ENCODE measurements around the gene CPNE1.
A peak's percentile ranks its signal among the peaks of the same experiment; 100 is the strongest.

CPNE1 gene

DNA sequence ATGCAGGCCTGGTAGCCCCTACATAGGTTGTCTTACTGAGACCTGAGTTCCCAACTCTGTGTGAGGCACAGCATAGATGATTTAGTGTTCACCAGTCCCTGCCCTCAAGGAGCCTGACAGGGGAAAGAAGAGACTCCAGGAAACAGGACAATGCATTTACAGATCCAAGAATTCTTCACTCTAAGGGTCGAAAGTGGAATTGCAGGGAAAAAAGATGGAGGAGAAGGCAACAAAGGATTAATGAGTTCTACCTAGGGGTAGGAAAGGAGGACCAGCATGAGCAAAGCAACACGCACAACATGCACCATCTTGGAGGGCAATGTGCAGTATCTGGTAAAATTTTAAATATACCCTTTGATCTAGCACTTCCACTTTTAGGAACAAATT lies 43.1 kb downstream of the CPNE1 start:
- Histone ChIP-seq H3K36me3 (ENCODE audit: control insufficient read depth, insufficient read depth, low read length) (peaks cover 15% of the 10 kb centered on the region), H3K27me3 (replicated peaks; ENCODE audit: control insufficient read depth, insufficient read depth, low read length, poor library complexity, severe bottlenecking) (no peaks in the 10 kb centered on the region), H3K9me3 (ENCODE audit: control insufficient read depth, low read length) (no peaks in the 10 kb centered on the region), H3K4me3 (ENCODE audit: insufficient read depth, low read depth, low read length, poor library complexity, severe bottlenecking) (no peak overlapping the region), H3K4me1 (ENCODE audit: control insufficient read depth, insufficient read depth, low read length, poor library complexity, severe bottlenecking) (peaks cover 30% of the 10 kb centered on the region), H3K27ac (ENCODE audit: insufficient read depth, low read length, poor library complexity, severe bottlenecking) (no peak overlapping the region)
- DNase-seq, result no peak

DNA sequence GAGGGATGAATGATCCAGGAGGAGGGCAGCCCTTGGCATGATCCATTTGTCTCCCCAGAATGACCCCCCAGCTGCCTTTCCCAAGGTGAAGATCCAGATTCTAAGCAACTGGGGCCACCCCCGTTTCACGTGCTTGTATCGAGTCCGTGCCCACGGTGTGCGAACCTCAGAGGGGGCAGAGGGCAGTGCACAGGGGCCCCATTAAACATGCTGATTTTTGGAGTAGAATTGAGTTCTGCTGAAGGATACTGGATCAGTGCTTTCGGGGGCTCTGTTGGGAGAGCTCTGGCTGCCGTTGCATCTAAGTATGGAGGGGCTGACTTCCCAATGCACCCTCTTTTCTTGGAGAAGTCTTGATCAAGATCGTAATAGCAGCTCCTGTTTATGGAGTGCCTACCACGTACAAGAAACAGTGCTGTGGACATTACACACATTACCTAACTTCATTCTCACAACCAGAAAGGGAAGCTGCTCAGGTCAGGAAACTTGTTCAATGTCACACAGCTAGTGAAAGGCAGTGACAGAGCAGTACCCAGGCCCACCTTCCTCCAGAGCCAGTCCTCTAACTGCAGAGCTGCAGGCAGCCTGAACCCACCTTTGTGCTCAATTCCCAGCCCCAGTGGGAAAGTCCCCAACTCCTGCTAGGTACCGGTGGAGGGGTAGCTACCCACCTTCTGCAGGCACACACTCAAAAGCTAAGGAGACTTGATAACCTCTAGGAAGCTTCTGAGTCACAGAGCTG lies 43.7 kb downstream of the CPNE1 start:
- Histone ChIP-seq H3K4me1 (ENCODE audit: control insufficient read depth, insufficient read depth, low read length, poor library complexity, severe bottlenecking) (peaks cover 31% of the 10 kb centered on the region), H3K9me3 (ENCODE audit: control insufficient read depth, low read length) (no peaks in the 10 kb centered on the region), H3K36me3 (ENCODE audit: control insufficient read depth, insufficient read depth, low read length) (peaks cover 9% of the 10 kb centered on the region), H3K27ac (ENCODE audit: insufficient read depth, low read length, poor library complexity, severe bottlenecking) (no peak overlapping the region), H3K27me3 (replicated peaks; ENCODE audit: control insufficient read depth, insufficient read depth, low read length, poor library complexity, severe bottlenecking) (no peaks in the 10 kb centered on the region), H3K4me3 (ENCODE audit: insufficient read depth, low read depth, low read length, poor library complexity, severe bottlenecking) (no peak overlapping the region)
- no peak for DNase-seq

DNA sequence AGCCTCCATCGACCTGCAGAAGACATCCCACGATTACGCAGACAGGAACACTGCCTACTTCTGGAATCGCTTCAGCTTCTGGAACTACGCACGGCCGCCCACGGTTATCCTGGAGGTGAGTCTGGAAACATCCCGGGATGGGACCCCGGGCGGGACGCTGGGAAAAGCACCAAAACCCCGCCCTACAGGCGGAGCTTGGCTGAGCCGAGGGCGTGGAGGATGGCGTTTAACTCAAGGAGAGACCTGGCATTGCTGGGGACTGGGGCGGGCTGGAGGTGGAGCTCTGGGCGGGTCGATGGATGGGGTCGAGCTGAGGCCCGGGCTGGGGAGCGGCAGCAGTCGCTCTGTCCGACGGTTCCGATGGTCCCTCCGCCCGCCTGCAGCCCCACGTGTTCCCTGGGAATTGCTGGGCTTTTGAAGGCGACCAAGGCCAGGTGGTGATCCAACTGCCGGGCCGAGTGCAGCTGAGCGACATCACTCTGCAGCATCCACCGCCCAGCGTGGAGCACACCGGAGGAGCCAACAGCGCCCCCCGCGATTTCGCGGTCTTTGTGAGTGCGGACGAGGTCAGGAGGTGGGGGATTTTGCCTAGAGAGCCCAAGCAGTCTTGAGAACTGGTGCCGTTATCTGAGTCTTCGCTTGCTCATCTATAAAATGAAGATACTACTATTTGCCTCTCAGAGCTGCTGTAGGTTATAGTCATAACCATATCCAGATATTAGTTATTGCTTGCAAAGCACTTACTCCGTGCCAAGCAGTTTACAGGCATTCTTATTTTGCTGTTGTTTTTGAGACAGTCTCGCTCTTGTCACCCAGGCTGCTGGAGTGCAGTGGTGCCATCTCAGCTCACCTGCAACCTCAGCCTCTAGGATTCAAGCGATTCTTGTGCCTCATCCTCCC lies 45.3 kb downstream of the CPNE1 start:
- Histone ChIP-seq H3K4me1 (ENCODE audit: control insufficient read depth, insufficient read depth, low read length, poor library complexity, severe bottlenecking) (peaks cover 38% of the 10 kb centered on the region), H3K27ac (ENCODE audit: insufficient read depth, low read length, poor library complexity, severe bottlenecking) (peak overlapping the region; percentile 55), H3K27me3 (replicated peaks; ENCODE audit: control insufficient read depth, insufficient read depth, low read length, poor library complexity, severe bottlenecking) (no peaks in the 10 kb centered on the region), H3K36me3 (ENCODE audit: control insufficient read depth, insufficient read depth, low read length) (no peaks in the 10 kb centered on the region), H3K4me3 (ENCODE audit: insufficient read depth, low read depth, low read length, poor library complexity, severe bottlenecking) (peak overlapping the region; percentile 62), H3K9me3 (ENCODE audit: control insufficient read depth, low read length) (no peaks in the 10 kb centered on the region)
- peak; percentile 53 to 63 (median 59) for DNase-seq

DNA sequence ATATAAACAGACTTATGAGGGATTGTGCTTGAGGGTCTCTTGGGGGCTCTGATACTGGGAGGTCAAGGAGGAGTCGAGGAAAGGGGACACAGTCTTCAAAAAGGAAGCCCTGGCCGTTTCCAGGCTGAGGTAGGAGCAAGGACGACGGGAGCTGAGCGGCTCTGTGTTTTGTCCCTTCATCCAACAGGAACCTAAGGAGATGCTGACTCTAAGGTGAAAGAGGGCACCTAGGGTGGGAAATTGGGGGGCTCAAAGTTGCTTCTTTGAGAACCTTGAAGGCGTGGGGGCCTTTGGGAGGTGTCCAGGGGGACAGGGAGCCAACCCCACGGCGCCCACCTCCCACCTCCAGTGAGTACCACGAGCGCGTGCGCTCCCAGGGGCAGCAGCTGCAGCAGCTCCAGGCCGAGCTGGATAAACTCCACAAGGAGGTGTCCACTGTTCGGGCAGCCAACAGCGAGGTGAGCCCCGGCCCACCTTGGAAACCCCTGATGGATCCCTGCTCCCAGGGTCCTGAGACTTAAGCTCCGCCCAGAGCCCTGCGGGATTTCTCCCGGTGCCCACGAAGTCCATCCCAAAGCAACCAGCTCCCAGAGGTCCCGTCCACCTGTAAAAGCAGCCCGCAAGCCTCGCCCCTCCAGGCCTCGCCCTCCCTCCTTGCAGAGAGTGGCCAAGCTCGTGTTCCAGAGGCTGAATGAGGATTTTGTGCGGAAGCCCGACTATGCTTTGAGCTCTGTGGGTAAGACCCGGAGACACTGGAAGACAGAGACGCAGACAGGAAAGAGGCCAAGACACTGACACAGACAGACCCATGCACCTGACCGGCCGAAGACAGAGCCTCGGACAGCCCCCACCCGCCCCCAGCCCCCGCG lies 46.2 kb downstream of the CPNE1 start:
- Histone ChIP-seq H3K4me3 (ENCODE audit: insufficient read depth, low read depth, low read length, poor library complexity, severe bottlenecking) (peak overlapping the region; percentile 42), H3K4me1 (ENCODE audit: control insufficient read depth, insufficient read depth, low read length, poor library complexity, severe bottlenecking) (peaks cover 38% of the 10 kb centered on the region), H3K36me3 (ENCODE audit: control insufficient read depth, insufficient read depth, low read length) (no peaks in the 10 kb centered on the region), H3K27ac (ENCODE audit: insufficient read depth, low read length, poor library complexity, severe bottlenecking) (no peak overlapping the region), H3K9me3 (ENCODE audit: control insufficient read depth, low read length) (no peaks in the 10 kb centered on the region), H3K27me3 (replicated peaks; ENCODE audit: control insufficient read depth, insufficient read depth, low read length, poor library complexity, severe bottlenecking) (no peaks in the 10 kb centered on the region)
- DNase-seq, result no peak

DNA sequence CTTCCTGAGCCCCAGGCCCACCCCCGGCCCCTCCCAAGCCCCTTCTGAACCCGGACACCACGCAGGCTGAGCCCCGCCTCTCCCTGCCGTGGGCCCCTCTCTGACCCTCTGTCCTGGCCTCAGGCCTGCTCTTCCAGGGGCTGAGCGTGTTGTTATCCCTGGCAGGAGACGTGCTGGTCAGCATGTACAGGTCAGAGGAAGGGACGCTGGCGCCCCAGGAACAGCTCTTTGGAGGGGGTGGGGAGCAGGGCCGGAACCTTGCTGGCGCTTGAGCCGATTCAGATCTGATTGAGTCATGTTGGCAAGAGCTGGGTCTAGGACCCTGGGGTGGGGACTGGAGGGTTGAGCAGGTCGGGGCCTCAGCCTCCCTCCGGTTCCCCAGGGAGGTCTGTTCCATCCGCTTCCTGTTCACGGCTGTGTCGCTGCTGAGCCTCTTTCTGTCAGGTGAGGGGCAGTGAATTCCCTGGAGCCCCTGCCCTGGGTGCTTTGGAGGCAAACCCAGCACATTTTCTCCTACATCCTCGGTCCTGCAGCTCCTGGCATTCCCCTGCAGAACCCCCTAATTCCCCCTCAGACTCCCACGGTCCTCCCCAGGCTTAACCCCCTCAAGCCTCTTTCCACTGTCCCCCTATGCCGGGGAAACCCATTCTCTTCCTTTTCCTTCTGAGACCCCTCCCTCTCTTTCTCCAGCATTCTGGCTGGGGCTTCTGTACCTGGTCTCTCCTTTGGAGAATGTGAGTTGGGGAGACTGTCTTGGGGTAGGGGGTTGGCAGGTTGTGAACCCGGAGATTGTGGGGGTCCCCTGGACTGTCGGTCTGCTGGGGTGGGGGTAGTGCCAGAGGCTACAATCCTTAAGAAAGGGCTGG lies 47.1 kb downstream of the CPNE1 start:
- Histone ChIP-seq H3K4me1 (ENCODE audit: control insufficient read depth, insufficient read depth, low read length, poor library complexity, severe bottlenecking) (peaks cover 38% of the 10 kb centered on the region), H3K36me3 (ENCODE audit: control insufficient read depth, insufficient read depth, low read length) (no peaks in the 10 kb centered on the region), H3K4me3 (ENCODE audit: insufficient read depth, low read depth, low read length, poor library complexity, severe bottlenecking) (peak overlapping the region; percentile 44), H3K27ac (ENCODE audit: insufficient read depth, low read length, poor library complexity, severe bottlenecking) (no peak overlapping the region), H3K27me3 (replicated peaks; ENCODE audit: control insufficient read depth, insufficient read depth, low read length, poor library complexity, severe bottlenecking) (no peaks in the 10 kb centered on the region), H3K9me3 (ENCODE audit: control insufficient read depth, low read length) (no peaks in the 10 kb centered on the region)
- DNase-seq, result no peak

DNA sequence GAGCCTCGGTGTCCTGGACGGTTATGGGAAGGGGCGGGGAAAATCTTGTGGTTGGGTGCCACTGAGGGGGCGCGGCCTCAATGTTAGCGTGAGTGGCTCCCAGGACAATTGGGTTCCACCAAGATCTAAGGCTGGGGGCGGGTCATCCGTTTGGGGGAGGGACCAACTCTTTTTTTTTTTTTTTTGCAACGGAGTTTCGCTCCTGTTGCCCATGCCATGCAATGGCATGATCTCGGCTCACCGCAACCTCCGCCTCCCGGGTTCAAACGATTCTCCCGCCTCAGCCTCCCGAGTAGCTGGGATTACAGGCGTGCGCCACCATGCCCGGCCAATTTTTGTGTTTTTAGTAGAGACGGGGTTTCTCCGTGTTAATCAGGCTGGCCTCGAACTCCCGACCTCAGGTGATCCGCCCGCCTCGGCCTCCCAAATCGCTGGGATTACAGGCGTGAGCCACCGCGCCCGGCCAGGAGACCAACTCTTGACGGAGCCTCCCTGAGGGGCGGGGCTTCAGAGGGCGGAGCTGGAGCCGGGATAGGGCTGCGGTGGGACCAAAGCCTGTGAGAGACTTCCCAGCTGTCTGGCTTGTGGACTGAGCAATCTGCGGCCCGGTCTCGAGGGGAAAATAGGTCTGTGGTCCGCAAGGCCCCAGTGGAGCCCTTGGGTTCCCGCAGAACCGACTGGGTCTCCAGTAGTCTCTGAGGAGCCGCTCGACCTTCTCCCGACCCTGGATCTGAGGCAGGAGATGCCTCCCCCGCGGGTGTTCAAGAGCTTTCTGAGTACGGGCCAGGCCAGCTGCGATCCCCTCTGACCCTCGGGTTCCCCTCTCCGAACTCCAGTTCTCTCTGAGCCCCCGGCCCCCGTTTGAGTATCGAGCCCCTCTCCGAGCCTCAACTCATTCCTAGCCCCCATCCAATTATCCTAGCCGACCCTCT lies 48.0 kb downstream of the CPNE1 start:
- Histone ChIP-seq H3K27ac (ENCODE audit: insufficient read depth, low read length, poor library complexity, severe bottlenecking) (no peak overlapping the region), H3K4me3 (ENCODE audit: insufficient read depth, low read depth, low read length, poor library complexity, severe bottlenecking) (peak overlapping the region; percentile 44), H3K36me3 (ENCODE audit: control insufficient read depth, insufficient read depth, low read length) (no peaks in the 10 kb centered on the region), H3K27me3 (replicated peaks; ENCODE audit: control insufficient read depth, insufficient read depth, low read length, poor library complexity, severe bottlenecking) (no peaks in the 10 kb centered on the region), H3K9me3 (ENCODE audit: control insufficient read depth, low read length) (no peaks in the 10 kb centered on the region), H3K4me1 (ENCODE audit: control insufficient read depth, insufficient read depth, low read length, poor library complexity, severe bottlenecking) (peaks cover 38% of the 10 kb centered on the region)
- DNase-seq, result peak; percentile 42 to 63 (median 50)

DNA sequence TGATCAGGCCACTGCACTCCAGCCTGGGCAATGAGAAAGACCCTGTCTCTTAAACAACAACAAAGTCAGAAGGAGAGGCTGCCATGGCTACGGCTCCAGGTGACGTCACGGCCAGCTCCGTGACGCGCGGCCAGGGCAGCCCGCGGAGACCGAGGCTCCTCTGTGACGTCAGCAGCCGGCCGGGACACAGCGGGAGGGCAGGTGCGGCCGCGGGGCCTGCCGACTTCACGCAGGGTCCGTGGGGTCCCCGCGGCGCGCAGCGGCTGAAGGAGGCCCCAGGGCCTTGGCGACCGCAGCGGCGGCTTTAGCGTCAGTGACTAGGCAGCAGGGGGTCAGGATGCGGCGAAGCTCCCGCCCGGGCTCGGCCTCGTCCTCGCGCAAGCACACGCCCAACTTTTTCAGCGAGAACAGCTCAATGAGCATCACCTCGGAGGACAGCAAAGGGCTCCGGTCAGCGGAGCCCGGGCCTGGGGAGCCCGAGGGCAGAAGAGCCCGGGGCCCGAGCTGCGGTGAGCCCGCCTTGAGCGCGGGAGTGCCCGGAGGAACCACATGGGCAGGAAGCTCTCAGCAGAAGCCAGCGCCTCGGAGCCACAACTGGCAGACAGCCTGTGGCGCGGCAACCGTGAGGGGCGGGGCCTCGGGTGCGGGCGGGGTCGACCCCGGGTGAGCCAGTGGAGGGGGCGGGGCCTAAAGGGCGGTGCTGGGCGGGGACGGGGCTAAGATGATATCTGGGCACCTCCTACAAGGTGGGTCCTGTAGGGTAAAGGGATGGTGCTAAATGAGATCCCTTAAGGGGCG lies 48.8 kb downstream of the CPNE1 start, which contains the start of gene SPAG4:
TSS of gene SPAG4 (plus strand) at position 163 of the 798 bp plus-strand sequence. CDS start at position 338, 175 bp downstream.
- peak; percentile 100 for DNase-seq

DNA sequence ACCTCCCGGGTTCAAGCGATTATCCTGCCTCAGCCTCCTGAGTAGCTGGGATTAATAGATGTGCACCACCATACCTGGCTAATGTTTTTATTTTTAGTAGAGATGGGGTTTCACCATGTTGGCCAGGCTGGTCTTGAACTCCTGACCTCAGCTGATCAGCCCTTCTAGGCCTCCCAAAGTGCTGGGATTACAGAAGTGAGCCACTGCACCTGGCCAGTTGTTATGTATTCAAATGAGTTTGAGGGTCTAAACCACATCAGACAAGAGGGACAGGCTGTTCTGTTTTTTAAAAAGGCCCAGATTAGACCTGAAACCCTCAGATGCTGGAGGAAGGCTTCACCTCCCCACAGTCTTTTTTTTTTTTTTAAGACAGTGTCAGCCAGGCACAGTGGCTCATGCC lies 53.2 kb downstream of the CPNE1 start:
- Histone ChIP-seq H3K27me3 (replicated peaks; ENCODE audit: control insufficient read depth, insufficient read depth, low read length, poor library complexity, severe bottlenecking) (no peaks in the 10 kb centered on the region), H3K36me3 (ENCODE audit: control insufficient read depth, insufficient read depth, low read length) (no peaks in the 10 kb centered on the region), H3K4me1 (ENCODE audit: control insufficient read depth, insufficient read depth, low read length, poor library complexity, severe bottlenecking) (peaks cover 7% of the 10 kb centered on the region), H3K4me3 (ENCODE audit: insufficient read depth, low read depth, low read length, poor library complexity, severe bottlenecking) (no peak overlapping the region), H3K9me3 (ENCODE audit: control insufficient read depth, low read length) (no peaks in the 10 kb centered on the region), H3K27ac (ENCODE audit: insufficient read depth, low read length, poor library complexity, severe bottlenecking) (no peak overlapping the region)
- no peak for DNase-seq

More for the DNA sequence above, 48.8 kb downstream of the CPNE1 start, which contains the start of gene SPAG4:
- Histone ChIP-seq H3K27me3 (replicated peaks; ENCODE audit: control insufficient read depth, insufficient read depth, low read length, poor library complexity, severe bottlenecking) (no peaks in the 10 kb centered on the region), H3K4me1 (ENCODE audit: control insufficient read depth, insufficient read depth, low read length, poor library complexity, severe bottlenecking) (peaks cover 38% of the 10 kb centered on the region), H3K4me3 (ENCODE audit: insufficient read depth, low read depth, low read length, poor library complexity, severe bottlenecking) (peak within 1 kb of the TSS; percentile 52), H3K36me3 (ENCODE audit: control insufficient read depth, insufficient read depth, low read length) (no peaks in the 10 kb centered on the region), H3K27ac (ENCODE audit: insufficient read depth, low read length, poor library complexity, severe bottlenecking) (peak within 1 kb of the TSS; percentile 94), H3K9me3 (ENCODE audit: control insufficient read depth, low read length) (no peaks in the 10 kb centered on the region)
